ENCODE results near the gene MALAT1. TPM values are rescaled to one million over a fixed set of nuclear protein-coding genes. Genes with fewer than 3 reads are reported as not detected.

The MALAT1 gene
- total RNA-seq, 2 experiments from 2014 or later, result 3,446 to 5,974 TPM

GRCh38 chr11:65548395-65548794 lies 49.5 kb downstream of the MALAT1 start:
- Histone ChIP-seq H3K9me3 (ENCODE audit: low read length) (no peaks in the 10 kb centered on the region), H3K27ac (ENCODE audit: low read depth, low read length, poor library complexity, severe bottlenecking) (no peak overlapping the region), H3K4me1 (ENCODE audit: insufficient read depth, low read length, poor library complexity, severe bottlenecking) (peaks cover 62% of the 10 kb centered on the region), H3K36me3 (ENCODE audit: insufficient read depth, low read length) (no peaks in the 10 kb centered on the region), H3K4me3 (ENCODE audit: low read depth, low read length, poor library complexity, severe bottlenecking) (no peak overlapping the region), H3K79me2 (ENCODE audit: insufficient read depth, low read depth, low read length) (no peaks in the 10 kb centered on the region), H2AFZ (ENCODE audit: low read length) (no peak overlapping the region), H4K20me1 (ENCODE audit: insufficient read depth, low read length) (no peaks in the 10 kb centered on the region), H3K4me2 (ENCODE audit: low read length) (peak overlapping the region; percentile 82), H3K9me2 (ENCODE audit: insufficient read depth, low read length) (no peaks in the 10 kb centered on the region)
- ChIA-PET CTCF (ENCODE audit: unreplicated experiment) (no interaction called here), POLR2A (interaction anchor here (0.9 kb wide), 1 partner anchor 76 kb away, joined by 3 read pairs; no protein-coding TSS in a partner anchor)
- no peak for TF ChIP-seq EZH2phosphoT487 (IDR thresholded peaks at IDR 0.05; ENCODE audit: borderline replicate concordance, low read depth, low read length)
- no peak for TF ChIP-seq CTCF (conservative IDR thresholded peaks at IDR 0.05; ENCODE audit: low read length)
- intact Hi-C loops (cut with micrococcal nuclease; ENCODE audit: unreplicated experiment), result no loop called here
- DNase-seq (ENCODE audit: low spot score), result no peak
- BruUV-seq (replicated peaks), result no TSS peak

GRCh38 chr11:65549096-65549495 lies 50.3 kb downstream of the MALAT1 start:
- Histone ChIP-seq H4K20me1 (ENCODE audit: insufficient read depth, low read length) (no peaks in the 10 kb centered on the region), H3K36me3 (ENCODE audit: insufficient read depth, low read length) (no peaks in the 10 kb centered on the region), H3K27ac (ENCODE audit: low read depth, low read length, poor library complexity, severe bottlenecking) (no peak overlapping the region), H3K4me1 (ENCODE audit: insufficient read depth, low read length, poor library complexity, severe bottlenecking) (peaks cover 64% of the 10 kb centered on the region), H3K79me2 (ENCODE audit: insufficient read depth, low read depth, low read length) (no peaks in the 10 kb centered on the region), H2AFZ (ENCODE audit: low read length) (no peak overlapping the region), H3K9me2 (ENCODE audit: insufficient read depth, low read length) (no peaks in the 10 kb centered on the region), H3K4me3 (ENCODE audit: low read depth, low read length, poor library complexity, severe bottlenecking) (no peak overlapping the region), H3K9me3 (ENCODE audit: low read length) (no peaks in the 10 kb centered on the region), H3K4me2 (ENCODE audit: low read length) (no peak overlapping the region)
- no peak for DNase-seq (ENCODE audit: low spot score)
- TF ChIP-seq EZH2phosphoT487 (IDR thresholded peaks at IDR 0.05; ENCODE audit: borderline replicate concordance, low read depth, low read length) (no peak), CTCF (conservative IDR thresholded peaks at IDR 0.05; ENCODE audit: low read length) (no peak)
- POLR2A ChIA-PET, result interaction anchor here (0.9 kb wide), 1 partner anchor 77 kb away, joined by 3 read pairs; no protein-coding TSS in a partner anchor
- CTCF ChIA-PET (ENCODE audit: unreplicated experiment), result no interaction called here
- no TSS peak for BruUV-seq (replicated peaks)
- intact Hi-C loops (cut with micrococcal nuclease; ENCODE audit: unreplicated experiment), result no loop called here

GRCh38 chr11:65551572-65552387 lies 52.9 kb downstream of the MALAT1 start:
- intact Hi-C loops (cut with micrococcal nuclease; ENCODE audit: unreplicated experiment), result loop anchor here (1.0 kb wide), 2 partner anchors 11 to 185 kb away; no protein-coding TSS in a partner anchor
- BruUV-seq (replicated peaks), result no TSS peak
- no peaks in the 10 kb centered on the region for H3K9me3 ChIP-seq (ENCODE audit: low read length)
- H3K27ac ChIP-seq (ENCODE audit: low read depth, low read length, poor library complexity, severe bottlenecking), result peak overlapping the region; percentile 56
- peak; percentile 82 for TF ChIP-seq CTCF (conservative IDR thresholded peaks at IDR 0.05; ENCODE audit: low read length)
- TF ChIP-seq EZH2phosphoT487 (IDR thresholded peaks at IDR 0.05; ENCODE audit: borderline replicate concordance, low read depth, low read length), result no peak
- no peaks in the 10 kb centered on the region for H3K36me3 ChIP-seq (ENCODE audit: insufficient read depth, low read length)
- ChIA-PET CTCF (ENCODE audit: unreplicated experiment) (interaction anchor here (0.6 to 1.2 kb wide), 2 partner anchors 14 to 53 kb away, joined by 3 read pairs; no protein-coding TSS in a partner anchor), POLR2A (interaction anchor here (0.8 to 0.9 kb wide), 3 partner anchors 9 to 137 kb away, joined by 3 to 12 read pairs (median 4); no protein-coding TSS in a partner anchor)
- H2AFZ ChIP-seq (ENCODE audit: low read length), result no peak overlapping the region
- peak; percentile 91 for DNase-seq (ENCODE audit: low spot score)
- no peaks in the 10 kb centered on the region for H4K20me1 ChIP-seq (ENCODE audit: insufficient read depth, low read length)
- peaks cover 51% of the 10 kb centered on the region for H3K4me1 ChIP-seq (ENCODE audit: insufficient read depth, low read length, poor library complexity, severe bottlenecking)
- no peaks in the 10 kb centered on the region for H3K9me2 ChIP-seq (ENCODE audit: insufficient read depth, low read length)
- no peak overlapping the region for H3K4me3 ChIP-seq (ENCODE audit: low read depth, low read length, poor library complexity, severe bottlenecking)
- H3K4me2 ChIP-seq (ENCODE audit: low read length), result peak overlapping the region; percentile 40
- H3K79me2 ChIP-seq (ENCODE audit: insufficient read depth, low read depth, low read length), result no peaks in the 10 kb centered on the region

Measured in OCI-LY7 (cell line).